Gastroesophageal sphincter (tissue), 3 donors: ENCODE results near the gene XAB2.

ENCODE experiments used
- POLR2A ChIP-seq, 2 donors: fragments of 450-650 bp; IDR thresholded peaks; one replicate each; pipeline ENCODE4 v1.6.1; 2017; ENCODE audit warnings: antibody characterized with exemption in 2 of 2, mild to moderate bottlenecking in 2 of 2, moderate library complexity in 1 of 2
- POLR2AphosphoS5 ChIP-seq: sonication (generic); formaldehyde crosslinking; IDR thresholded peaks from one replicate; pipeline ENCODE4 v1.6.1; 2017; ENCODE audit warnings: antibody characterized with exemption
- TF ChIP-seq, protein P1 (sequence below), 4 experiments: fragments of 200-600 bp in 2 of 4; fragments of 450-650 bp in 2 of 4; sonication (generic) in 1 of 4; IDR thresholded peaks; one replicate each; pipeline ENCODE4 v1.5.1; 2017 to 2019; ENCODE audit warnings: antibody characterized with exemption in 4 of 4, mild to moderate bottlenecking in 2 of 4, moderate library complexity in 2 of 4

GRCh38 chr19:7617172-7617571, 12.2 kb downstream of the XAB2 start:
- TF ChIP-seq, protein P1, sequence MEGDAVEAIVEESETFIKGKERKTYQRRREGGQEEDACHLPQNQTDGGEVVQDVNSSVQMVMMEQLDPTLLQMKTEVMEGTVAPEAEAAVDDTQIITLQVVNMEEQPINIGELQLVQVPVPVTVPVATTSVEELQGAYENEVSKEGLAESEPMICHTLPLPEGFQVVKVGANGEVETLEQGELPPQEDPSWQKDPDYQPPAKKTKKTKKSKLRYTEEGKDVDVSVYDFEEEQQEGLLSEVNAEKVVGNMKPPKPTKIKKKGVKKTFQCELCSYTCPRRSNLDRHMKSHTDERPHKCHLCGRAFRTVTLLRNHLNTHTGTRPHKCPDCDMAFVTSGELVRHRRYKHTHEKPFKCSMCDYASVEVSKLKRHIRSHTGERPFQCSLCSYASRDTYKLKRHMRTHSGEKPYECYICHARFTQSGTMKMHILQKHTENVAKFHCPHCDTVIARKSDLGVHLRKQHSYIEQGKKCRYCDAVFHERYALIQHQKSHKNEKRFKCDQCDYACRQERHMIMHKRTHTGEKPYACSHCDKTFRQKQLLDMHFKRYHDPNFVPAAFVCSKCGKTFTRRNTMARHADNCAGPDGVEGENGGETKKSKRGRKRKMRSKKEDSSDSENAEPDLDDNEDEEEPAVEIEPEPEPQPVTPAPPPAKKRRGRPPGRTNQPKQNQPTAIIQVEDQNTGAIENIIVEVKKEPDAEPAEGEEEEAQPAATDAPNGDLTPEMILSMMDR (IDR thresholded peaks at IDR 0.05) = no peak
- TF ChIP-seq POLR2A (IDR thresholded peaks at IDR 0.05) (no peak), POLR2AphosphoS5 (no peak)
